ENCODE measurements around the gene P3H2.

Gene P3H2

GRCh38 chr3:190048932-190049441 is 71.7 kb downstream of the P3H2 start:
- peak; percentile 34 for DNase-seq

DNA sequence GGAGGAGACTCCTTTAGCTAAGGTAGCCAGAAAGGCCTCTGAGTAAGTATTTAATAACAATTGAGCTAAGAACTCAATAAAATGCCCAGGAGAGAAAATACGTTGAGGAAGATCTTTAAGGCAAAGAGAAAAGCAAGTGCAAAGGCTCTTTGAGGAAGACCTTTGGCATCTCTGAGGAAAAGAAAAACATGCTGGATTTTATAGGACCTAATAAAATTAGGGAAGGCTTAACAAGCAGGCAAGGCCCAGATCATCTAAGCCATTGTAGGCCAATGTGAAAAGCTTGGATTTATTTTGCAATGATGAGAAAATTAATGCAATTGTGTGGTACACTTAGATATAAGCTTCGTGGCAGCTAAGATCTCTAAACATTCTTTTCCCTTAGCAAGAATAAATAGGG is 75.7 kb downstream of the P3H2 start:
- no peak for DNase-seq

- no peak for DNase-seq
Observed at GRCh38 chr3:190044142-190044541, 76.6 kb downstream of the P3H2 start.

GRCh38 chr3:190043741-190044140 is 77.0 kb downstream of the P3H2 start:
- DNase-seq = no peak

DNA sequence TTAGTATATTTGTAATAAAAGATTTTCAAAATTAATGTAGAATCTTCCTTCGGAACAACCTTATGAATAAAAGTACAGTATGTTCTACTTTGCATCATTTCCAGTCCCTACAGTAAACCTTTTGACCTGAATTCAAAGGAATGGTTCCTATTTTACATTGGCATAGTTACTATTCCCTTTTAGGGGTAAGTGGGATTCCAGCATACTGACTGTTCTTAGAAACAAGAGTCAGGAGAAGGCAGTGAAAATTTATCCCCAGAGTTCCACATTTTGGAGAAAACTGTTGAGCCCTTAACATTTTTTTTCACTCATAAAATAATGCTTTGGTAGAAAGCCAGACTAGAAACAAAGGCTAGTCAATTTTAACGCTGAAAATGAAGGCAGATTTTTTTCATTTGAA is 78.1 kb downstream of the P3H2 start:
- DNase-seq = no peak

- DNase-seq = no peak
Observed at GRCh38 chr3:190041333-190042041, 79.2 kb downstream of the P3H2 start.

DNA sequence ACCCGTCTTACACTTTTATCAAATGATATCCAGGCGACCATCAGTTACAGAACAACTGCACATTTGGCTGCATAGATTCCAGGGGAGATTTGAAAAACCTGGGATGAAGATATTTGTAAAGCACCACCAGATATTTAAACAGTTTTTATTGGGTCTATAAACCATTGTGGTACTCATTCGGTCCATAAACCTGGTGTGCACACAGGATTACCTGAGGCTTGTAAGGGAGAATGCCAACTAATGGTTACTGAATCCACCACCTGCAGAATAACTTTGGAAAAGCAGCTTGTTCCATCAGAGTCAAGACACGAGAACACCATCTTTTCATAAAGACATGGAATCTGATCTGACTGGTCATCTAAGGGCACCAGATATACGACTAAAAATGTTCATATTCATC is 80.6 kb downstream of the P3H2 start:
- no peak for DNase-seq

DNA sequence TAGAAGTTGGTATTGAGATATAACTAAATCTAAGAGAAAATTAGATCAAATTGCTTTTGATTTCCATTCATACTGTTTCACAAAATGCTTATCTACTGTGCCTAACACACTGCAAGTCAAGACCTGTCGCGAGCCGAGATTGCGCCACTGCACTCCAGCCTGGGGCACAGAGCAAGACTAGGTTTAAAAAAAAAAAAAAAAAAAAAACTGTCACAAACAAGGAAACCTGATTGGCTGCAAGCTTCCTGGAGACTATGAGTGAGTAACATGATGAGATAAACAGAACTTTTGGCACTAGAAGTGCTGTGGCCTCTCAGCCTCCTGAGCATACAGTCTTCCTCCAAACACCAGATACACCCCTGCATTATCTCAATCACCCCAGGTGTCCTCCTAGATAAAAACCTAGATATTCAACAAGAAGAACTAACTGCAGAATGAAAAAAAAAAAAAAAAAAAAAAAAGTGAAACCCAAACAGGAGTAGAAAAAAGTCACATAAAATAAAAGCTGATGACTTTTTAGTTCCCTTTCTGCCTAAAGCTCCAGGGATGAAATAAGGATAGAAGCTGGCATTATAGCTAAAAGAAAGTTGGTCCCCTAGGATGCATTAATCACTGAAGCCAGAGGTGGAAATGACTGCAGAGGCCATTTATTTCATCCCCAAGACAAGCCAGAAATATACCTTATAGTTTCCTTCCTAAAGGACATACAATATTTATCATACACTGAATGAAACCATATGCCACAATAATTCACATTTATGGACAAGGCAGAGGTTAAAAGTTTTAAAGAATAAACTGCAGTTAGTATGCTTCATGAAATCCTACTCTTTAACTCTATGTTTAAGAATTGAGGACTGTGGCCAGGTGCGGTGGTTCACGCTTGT is 82.4 kb downstream of the P3H2 start:
- peak; percentile 3 for DNase-seq

- no peak for DNase-seq
Observed at GRCh38 chr3:190036631-190037030, 84.1 kb downstream of the P3H2 start.

DNA sequence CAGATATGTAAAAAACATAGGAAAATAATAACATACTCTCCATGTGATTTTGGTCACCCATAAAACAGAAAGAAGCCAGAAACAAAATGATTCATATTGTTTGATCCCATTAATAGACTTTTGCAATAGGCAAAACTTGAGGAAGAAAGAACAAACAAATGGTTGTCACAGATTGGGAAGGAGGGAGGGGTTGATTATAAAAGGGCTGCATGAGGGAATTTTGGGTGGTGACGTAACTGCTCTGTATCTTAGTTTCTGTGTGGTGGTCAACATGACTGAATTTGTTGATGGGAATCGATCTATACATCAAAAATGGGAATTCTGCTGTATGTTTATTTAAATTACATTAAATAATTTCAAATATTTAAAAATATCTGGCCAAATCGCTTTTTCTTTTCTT is 86.3 kb downstream of the P3H2 start:
- DNase-seq = no peak

- no peak for DNase-seq
Observed at GRCh38 chr3:190032923-190033322, 87.8 kb downstream of the P3H2 start.

DNA sequence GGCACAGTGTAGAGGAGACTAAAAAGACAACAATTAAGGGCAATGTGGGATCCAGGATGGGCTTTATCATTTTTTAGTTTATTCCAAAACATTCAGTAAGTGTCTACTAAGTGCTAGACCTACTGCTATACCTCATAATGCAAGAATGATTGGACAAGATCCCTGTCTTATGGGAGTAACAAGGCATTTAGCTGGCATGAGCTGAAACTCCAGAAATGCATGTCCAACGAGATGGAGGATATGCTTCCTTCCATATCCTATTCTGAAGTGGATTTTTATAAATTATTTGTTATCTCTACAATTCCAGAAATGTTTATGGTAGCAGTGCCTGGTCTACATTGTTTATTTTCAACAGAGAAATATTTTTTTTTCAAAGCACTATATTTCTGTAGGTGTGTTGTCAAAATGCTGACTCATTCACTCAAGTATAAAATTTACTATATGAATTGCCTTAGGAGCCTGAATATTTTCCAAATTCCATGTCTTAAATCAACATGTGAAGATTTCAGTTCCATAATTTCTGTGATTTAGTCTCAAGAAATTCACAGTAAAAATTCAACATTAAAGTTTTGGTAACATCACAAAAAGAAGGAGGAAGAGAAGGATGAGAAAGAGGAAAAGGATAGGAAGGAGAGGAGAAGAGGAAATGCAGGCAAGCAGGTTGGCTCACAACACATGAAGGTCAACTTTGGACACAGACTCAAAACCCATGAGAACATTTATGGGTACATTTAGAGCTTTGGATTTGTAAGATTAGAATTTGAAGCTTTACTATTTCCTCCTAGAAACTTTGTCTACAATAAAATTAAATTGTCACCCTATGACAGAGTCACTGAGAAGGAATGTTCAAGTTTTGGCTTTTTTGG is 88.6 kb downstream of the P3H2 start:
- DNase-seq = no peak

- DNase-seq = no peak
Observed at GRCh38 chr3:190027116-190027515, 93.6 kb downstream of the P3H2 start.

GRCh38 chr3:190026154-190026553 is 94.5 kb downstream of the P3H2 start:
- no peak for DNase-seq

DNA sequence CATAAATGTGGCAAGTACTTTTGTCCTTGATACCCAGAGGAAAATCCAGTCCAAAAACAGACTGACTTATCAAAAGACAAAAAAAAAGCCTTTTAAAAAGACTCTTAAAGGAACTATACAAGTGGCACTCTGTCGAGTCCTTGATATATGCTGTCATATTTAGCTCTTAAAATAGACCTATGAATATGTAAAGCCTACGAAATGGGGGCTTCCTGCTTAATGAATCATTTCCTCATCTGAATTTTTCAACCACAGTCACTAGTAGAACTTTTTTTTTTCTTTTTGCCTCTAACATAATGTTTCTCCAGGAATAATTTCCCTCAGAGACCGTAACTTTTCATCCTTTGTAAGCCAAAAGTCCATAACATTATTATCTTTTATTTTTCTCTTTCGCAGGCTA is 95.8 kb downstream of the P3H2 start:
- DNase-seq = peak; percentile 46

DNA sequence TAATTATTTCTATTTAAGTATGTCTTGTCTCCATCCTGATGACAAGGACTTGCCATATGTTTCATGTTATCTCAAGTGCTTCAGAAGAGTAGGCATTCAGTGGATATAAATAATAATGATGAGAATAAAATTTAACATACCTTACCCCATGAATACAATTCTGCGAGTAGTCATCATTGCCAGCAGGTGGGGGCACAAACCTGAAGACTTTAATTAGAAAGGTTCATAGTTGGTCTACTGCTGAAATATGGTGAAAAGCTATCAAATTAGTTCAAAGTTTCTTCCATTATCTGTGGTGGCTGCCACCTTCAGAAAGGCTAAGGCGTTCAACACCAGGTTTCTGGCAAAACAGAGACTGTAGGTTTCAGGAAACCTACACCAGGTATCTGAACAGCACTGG is 100.9 kb downstream of the P3H2 start:
- DNase-seq = no peak

DNA sequence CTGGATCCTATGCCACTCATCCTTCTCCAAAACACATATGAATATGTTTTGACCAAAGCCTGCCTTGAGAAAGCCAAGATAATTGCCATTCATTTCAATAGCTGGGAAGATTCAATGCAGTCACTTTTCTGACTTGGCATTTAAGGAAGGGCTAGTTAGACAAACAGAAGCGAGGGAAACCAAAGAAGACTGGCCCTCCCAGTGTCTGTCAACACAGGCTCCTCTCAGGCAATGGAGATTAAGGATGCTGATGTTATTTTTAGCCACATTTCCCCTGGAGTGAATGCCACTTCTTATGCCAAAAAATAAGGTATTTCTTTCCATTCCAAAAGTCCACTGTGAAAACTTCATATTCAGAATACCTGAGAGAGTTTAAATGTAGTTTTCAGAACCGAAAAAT is 101.7 kb downstream of the P3H2 start:
- no peak for DNase-seq

DNA sequence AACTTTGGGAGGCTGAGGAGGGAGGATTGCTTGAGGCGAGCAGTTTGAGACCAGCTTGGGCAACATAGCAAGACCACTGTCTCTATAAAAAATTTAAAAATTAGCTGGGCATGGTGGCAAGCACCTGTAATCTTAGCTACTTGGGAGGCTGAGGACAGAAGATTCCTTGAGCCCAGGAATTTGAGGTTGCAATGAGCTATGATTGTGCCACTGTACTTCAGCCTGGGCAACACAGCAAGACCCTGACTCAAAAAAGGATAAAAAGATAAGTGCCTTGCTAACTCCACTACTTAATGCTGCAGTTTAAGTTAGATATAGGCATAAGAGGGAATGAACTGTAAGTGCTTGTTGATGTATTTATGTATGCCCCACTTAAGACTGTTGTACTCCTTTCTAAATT is 102.2 kb downstream of the P3H2 start:
- no peak for DNase-seq

DNA sequence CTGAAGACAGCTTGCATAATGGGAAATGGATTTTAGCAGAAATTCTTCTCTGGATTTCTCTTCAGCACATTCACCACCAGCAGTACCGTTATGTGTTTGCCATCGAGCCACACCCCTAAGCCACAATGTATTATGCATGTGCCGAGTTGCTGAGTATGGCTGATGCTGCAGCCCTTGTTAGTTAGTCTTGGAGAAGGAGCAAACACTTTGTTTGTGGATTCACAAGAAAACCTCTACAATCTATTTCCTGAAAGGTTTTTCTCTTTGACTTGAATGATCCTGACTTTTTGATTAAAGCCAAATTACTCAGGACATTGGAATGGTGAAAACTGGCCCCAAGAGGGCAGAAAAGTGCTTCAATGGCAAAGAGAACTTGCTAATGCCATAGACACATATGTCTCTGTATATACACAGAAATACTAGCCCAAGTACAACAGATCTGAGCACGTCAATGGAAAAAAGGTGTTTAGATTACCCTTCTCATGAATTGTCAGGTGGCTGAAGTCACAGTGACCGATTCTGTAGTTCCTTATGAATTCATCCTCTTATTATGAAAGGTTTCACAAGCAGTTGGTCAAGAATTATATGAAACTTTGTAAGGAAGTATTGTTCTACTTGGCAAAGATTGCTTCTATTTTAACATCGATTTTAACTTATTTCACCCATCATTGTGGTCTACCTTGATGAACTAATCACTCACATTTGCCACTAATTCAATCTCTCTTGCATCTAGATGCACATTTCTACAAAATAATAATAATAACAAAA is 103.0 kb downstream of the P3H2 start:
- DNase-seq = peak; percentile 19

DNA sequence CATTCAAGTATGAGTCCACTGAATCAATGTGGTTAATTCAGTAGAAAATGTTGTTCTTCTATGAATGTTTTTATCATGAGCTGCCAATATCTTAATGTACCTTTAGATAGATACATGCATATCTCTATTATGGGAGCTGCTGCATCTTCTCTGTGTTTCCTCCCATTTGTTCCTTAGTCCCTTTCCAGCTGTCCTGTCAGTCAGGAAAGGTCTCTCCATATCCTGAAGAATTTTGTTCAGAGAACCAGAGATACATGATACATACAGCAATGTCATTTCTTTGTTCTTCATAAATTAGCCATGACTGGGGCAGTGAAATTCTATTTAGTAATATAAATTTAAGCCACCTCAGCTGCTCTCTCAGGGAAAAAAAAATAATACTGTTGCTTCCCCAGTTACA is 103.7 kb downstream of the P3H2 start:
- DNase-seq = no peak

GRCh38 chr3:190014940-190015339 is 105.8 kb downstream of the P3H2 start:
- DNase-seq = no peak
